ENCODE results near the gene ROBO3. TPM values are rescaled to one million over a fixed set of nuclear protein-coding genes. Genes with fewer than 3 reads are reported as not detected.

ROBO3 gene
- total RNA-seq, 2 experiments from 2014 or later: 26.2 to 27.2 TPM

DNA sequence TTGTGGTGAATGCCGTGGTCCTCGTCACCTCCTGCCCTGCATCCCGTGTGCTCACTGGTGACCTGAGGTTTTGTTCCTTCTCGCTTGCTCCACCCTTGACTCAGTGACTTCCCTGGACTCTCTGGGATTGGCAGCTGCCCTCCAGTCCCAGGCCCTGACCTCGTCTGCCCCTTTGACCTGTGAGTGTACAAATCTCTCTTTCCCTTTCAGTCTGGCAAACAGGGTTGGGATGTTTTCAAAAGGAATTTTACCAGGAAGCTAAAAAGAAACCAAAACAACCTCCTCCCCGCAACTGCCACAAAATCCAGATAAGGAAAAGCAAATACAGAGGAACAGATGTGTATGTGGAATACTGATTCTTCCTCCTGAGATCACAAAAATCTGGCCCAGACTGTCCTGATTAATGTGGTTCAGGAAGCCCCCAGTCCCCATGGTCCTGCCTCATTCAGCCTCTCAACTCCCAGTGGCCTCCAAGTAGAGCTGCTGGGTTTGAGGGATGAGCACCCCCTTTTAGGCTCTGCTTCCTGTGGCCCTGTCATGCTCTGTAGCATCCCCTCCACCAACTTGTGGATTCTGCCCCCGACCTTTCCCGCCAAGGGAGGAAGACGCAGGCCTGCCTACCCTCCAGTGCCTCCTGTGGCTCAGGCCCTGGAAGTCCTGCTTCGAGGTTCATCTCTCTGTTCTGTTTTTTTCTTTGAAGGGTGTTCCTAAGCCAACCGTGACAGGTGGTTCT, 17.3 kb downstream of the ROBO3 start:
- Histone ChIP-seq H3K36me3 (ENCODE audit: insufficient read depth, low read length) (no peaks in the 10 kb centered on the region), H3K27ac (ENCODE audit: low read depth in 1 of 2, low read length in 2 of 2) (no peak overlapping the region), H3K4me3 (ENCODE audit: low read length) (no peak overlapping the region), H3K4me1 (ENCODE audit: insufficient read depth, low read length) (peaks cover 3% of the 10 kb centered on the region), H3K9me3 (ENCODE audit: control insufficient read depth in 1 of 2, insufficient read depth in 1 of 2, low read length in 2 of 2) (peaks cover 0 to 2% of the 10 kb centered on the region in 2 experiments), H3K27me3 (ENCODE audit: control insufficient read depth in 1 of 2, insufficient read depth in 2 of 2, low read length in 2 of 2) (peaks cover 5 to 9% of the 10 kb centered on the region in 2 experiments)
- Mint-ChIP-seq H3K27ac (no peak overlapping the region), H3K27me3 (peaks cover 12% of the 10 kb centered on the region), H3K9me3 (no peaks in the 10 kb centered on the region), H3K4me1 (ENCODE audit: low read depth) (peaks cover 13% of the 10 kb centered on the region), H3K4me3 (no peak overlapping the region), H3K36me3 (ENCODE audit: low read depth) (no peaks in the 10 kb centered on the region)
- ChIA-PET POLR2A (interaction anchor here (1.5 kb wide), 1 partner anchor 8 kb away, joined by 4 read pairs; no protein-coding TSS in a partner anchor), CTCF (no interaction called here)
- ATAC-seq (ENCODE audit: poor library complexity) (no peak), DNase-seq (no peak)
- TF ChIP-seq, protein P1, sequence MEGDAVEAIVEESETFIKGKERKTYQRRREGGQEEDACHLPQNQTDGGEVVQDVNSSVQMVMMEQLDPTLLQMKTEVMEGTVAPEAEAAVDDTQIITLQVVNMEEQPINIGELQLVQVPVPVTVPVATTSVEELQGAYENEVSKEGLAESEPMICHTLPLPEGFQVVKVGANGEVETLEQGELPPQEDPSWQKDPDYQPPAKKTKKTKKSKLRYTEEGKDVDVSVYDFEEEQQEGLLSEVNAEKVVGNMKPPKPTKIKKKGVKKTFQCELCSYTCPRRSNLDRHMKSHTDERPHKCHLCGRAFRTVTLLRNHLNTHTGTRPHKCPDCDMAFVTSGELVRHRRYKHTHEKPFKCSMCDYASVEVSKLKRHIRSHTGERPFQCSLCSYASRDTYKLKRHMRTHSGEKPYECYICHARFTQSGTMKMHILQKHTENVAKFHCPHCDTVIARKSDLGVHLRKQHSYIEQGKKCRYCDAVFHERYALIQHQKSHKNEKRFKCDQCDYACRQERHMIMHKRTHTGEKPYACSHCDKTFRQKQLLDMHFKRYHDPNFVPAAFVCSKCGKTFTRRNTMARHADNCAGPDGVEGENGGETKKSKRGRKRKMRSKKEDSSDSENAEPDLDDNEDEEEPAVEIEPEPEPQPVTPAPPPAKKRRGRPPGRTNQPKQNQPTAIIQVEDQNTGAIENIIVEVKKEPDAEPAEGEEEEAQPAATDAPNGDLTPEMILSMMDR (IDR thresholded peaks at IDR 0.05): no peak
- intact Hi-C loops (cut with DNase I, micrococcal nuclease): loop anchor here in 1 of 2 experiments (5.0 kb wide), 1 partner anchor 60 kb away; no protein-coding TSS in a partner anchor

DNA sequence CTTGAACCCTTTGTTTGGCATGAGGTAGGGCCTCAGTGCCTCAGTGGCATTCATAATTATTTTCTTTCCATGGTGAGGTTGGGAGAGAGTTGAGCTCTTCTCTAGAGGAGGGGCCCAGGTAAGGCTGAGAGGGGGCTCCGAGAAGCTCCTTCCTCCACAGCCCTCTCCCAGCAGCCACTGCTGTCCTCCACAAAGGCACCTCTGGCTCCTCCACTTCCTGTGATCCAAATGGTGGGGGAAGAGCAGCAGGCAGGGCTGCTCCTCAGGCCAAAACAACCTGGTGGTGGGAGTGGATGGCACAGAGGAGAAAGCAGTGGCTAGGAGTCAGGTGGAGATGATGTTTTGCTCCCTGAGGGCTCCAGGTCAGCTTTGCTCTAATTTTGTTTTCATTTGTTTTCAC, 19.1 kb downstream of the ROBO3 start:
- peaks cover 5 to 9% of the 10 kb centered on the region in 2 experiments for H3K27me3 ChIP-seq (ENCODE audit: control insufficient read depth in 1 of 2, insufficient read depth in 2 of 2, low read length in 2 of 2)
- no peaks in the 10 kb centered on the region for H3K36me3 ChIP-seq (ENCODE audit: insufficient read depth, low read length)
- H3K4me3 ChIP-seq (ENCODE audit: low read length): no peak overlapping the region
- ATAC-seq (ENCODE audit: poor library complexity) (no peak), DNase-seq (no peak)
- Mint-ChIP-seq H3K27ac (no peak overlapping the region), H3K36me3 (ENCODE audit: low read depth) (no peaks in the 10 kb centered on the region), H3K9me3 (no peaks in the 10 kb centered on the region), H3K4me1 (ENCODE audit: low read depth) (no peaks in the 10 kb centered on the region), H3K27me3 (peaks cover 19% of the 10 kb centered on the region), H3K4me3 (no peak overlapping the region)
- TF ChIP-seq, protein P1 (IDR thresholded peaks at IDR 0.05): no peak
- H3K27ac ChIP-seq (ENCODE audit: low read depth in 1 of 2, low read length in 2 of 2): no peak overlapping the region
- H3K4me1 ChIP-seq (ENCODE audit: insufficient read depth, low read length): no peaks in the 10 kb centered on the region
- H3K9me3 ChIP-seq (ENCODE audit: control insufficient read depth in 1 of 2, insufficient read depth in 1 of 2, low read length in 2 of 2): peaks cover 0 to 4% of the 10 kb centered on the region in 2 experiments
- POLR2A ChIA-PET: interaction anchor here (1.0 kb wide), 1 partner anchor 8 kb away, joined by 3 read pairs; no protein-coding TSS in a partner anchor
- CTCF ChIA-PET: no interaction called here
- intact Hi-C loops (cut with DNase I, micrococcal nuclease): loop anchor here in 1 of 2 experiments (5.0 kb wide), 1 partner anchor 58 kb away; no protein-coding TSS in a partner anchor

DNA sequence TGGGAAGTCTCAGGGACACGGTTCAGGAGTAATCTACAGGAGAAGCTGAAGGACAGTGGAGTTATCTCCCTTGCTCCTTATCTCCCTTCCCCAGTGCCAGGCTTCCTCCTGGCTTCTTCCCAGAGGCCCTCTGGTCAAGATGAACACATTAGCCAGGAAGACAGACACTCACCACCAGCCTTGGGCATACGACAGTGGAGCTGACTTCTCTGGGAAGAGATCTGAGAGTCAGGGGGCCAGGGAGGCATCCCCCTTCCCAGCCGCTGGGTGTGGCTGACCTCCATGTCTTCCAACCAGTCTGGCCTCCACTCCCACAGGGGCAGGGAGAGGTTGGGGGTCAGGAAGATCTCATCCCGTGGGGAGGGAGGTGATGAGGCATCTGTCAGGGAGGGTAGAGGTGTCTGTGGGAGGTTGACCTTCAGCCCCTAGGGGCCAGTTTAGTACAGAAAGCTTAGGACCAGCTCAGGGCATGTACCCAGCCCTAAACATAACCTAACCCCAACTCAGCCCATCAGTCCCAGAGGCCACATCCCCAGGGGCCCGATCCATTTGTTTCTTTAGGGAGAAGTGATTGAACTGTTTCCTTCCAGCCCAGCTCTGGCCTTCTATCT, 19.7 kb downstream of the ROBO3 start:
- no peaks in the 10 kb centered on the region for H3K4me1 Mint-ChIP-seq (ENCODE audit: low read depth)
- no peak overlapping the region for H3K4me3 Mint-ChIP-seq
- Histone ChIP-seq H3K4me1 (ENCODE audit: insufficient read depth, low read length) (no peaks in the 10 kb centered on the region), H3K36me3 (ENCODE audit: insufficient read depth, low read length) (no peaks in the 10 kb centered on the region), H3K9me3 (ENCODE audit: control insufficient read depth in 1 of 2, insufficient read depth in 1 of 2, low read length in 2 of 2) (peaks cover 0 to 4% of the 10 kb centered on the region in 2 experiments), H3K27me3 (ENCODE audit: control insufficient read depth in 1 of 2, insufficient read depth in 2 of 2, low read length in 2 of 2) (peaks cover 5 to 9% of the 10 kb centered on the region in 2 experiments), H3K4me3 (ENCODE audit: low read length) (no peak overlapping the region), H3K27ac (ENCODE audit: low read depth in 1 of 2, low read length in 2 of 2) (no peak overlapping the region)
- ChIA-PET POLR2A (interaction anchor here (1.0 kb wide), 1 partner anchor 9 kb away, joined by 3 read pairs; no protein-coding TSS in a partner anchor), CTCF (no interaction called here)
- peaks cover 19% of the 10 kb centered on the region for H3K27me3 Mint-ChIP-seq
- TF ChIP-seq, protein P1 (IDR thresholded peaks at IDR 0.05): no peak
- intact Hi-C loops (cut with DNase I, micrococcal nuclease): loop anchor here in 1 of 2 experiments (5.0 kb wide), 1 partner anchor 57 kb away; no protein-coding TSS in a partner anchor
- no peaks in the 10 kb centered on the region for H3K9me3 Mint-ChIP-seq
- DNase-seq (no peak), ATAC-seq (ENCODE audit: poor library complexity) (no peak)
- H3K36me3 Mint-ChIP-seq (ENCODE audit: low read depth): no peaks in the 10 kb centered on the region
- no peak overlapping the region for H3K27ac Mint-ChIP-seq

Measured in CD4-positive, alpha-beta T cell (primary cell).